ENCODE data around the gene PLEKHG2.

The PLEKHG2 gene

GRCh38 chr19:39385629-39386411, 26.6 kb upstream of the PLEKHG2 start:
- DNase-seq (ENCODE audit: low read depth in 2 of 2): no peak

- DNase-seq (ENCODE audit: low read depth in 2 of 2): no peak
Measured at GRCh38 chr19:39386557-39386956, 25.9 kb upstream of the PLEKHG2 start.

- no peak for DNase-seq (ENCODE audit: low read depth in 2 of 2)
Measured at GRCh38 chr19:39388657-39389056, 23.8 kb upstream of the PLEKHG2 start.

- no peak for DNase-seq (ENCODE audit: low read depth in 2 of 2)
Measured at GRCh38 chr19:39389631-39390414, 22.6 kb upstream of the PLEKHG2 start.

- no peak for DNase-seq (ENCODE audit: low read depth in 2 of 2)
Measured at GRCh38 chr19:39390451-39390750, 22.1 kb upstream of the PLEKHG2 start.

- DNase-seq (ENCODE audit: low read depth in 2 of 2): peak; percentile 99
Measured at GRCh38 chr19:39390751-39391437, 21.6 kb upstream of the PLEKHG2 start, which contains the start of the genes MED29 and PAF1. Gene MED29, plus strand, starts transcription at chr19:39391378. Its CDS starts 45 bp downstream, at chr19:39391423. Gene PAF1, minus strand, starts transcription at chr19:39391106. Its CDS starts 242 bp downstream, at chr19:39390864.

GRCh38 chr19:39397360-39398296, 14.8 kb upstream of the PLEKHG2 start:
- DNase-seq (ENCODE audit: low read depth in 2 of 2): no peak

GRCh38 chr19:39398297-39398864, 14.1 kb upstream of the PLEKHG2 start:
- DNase-seq (ENCODE audit: low read depth in 2 of 2): no peak

- no peak for DNase-seq (ENCODE audit: low read depth in 2 of 2)
Measured at GRCh38 chr19:39399668-39400050, 12.8 kb upstream of the PLEKHG2 start.

GRCh38 chr19:39400061-39400460, 12.4 kb upstream of the PLEKHG2 start:
- DNase-seq (ENCODE audit: low read depth in 2 of 2): no peak

- DNase-seq (ENCODE audit: low read depth in 2 of 2): no peak
Measured at GRCh38 chr19:39401070-39401548, 11.4 kb upstream of the PLEKHG2 start.

- DNase-seq (ENCODE audit: low read depth in 2 of 2): no peak
Measured at GRCh38 chr19:39401549-39402345, 10.7 kb upstream of the PLEKHG2 start.

- DNase-seq (ENCODE audit: low read depth in 2 of 2): peak; percentile 73 to 76
Measured at GRCh38 chr19:39402346-39403300, 9.8 kb upstream of the PLEKHG2 start.

- DNase-seq (ENCODE audit: low read depth in 2 of 2): peak; percentile 99
Measured at GRCh38 chr19:39403331-39404312, 8.8 kb upstream of the PLEKHG2 start.

- DNase-seq (ENCODE audit: low read depth in 2 of 2): no peak
Measured at GRCh38 chr19:39405261-39405957, 7.1 kb upstream of the PLEKHG2 start.

GRCh38 chr19:39405958-39406655, 6.4 kb upstream of the PLEKHG2 start:
- no peak for DNase-seq (ENCODE audit: low read depth in 2 of 2)
